Endodermal cell (in vitro differentiated cells): ENCODE results near the gene MCHR2. TPM values are rescaled to one million over a fixed set of nuclear protein-coding genes. Genes with fewer than 3 reads are reported as not detected.

Experiments used
- DNase-seq: peaks from one replicate; pipeline ENCODE4 v3.0.0-alpha.2; 2017
- H3K27ac ChIP-seq: 2 replicates; pipeline ENCODE4 v1.5.1; 2013; ENCODE audit warnings: mild to moderate bottlenecking, low read depth, low read length, moderate library complexity
- H3K27me3 ChIP-seq: 2 replicates; pipeline ENCODE4 v1.6.1; 2013; ENCODE audit warnings: mild to moderate bottlenecking, low read length, moderate library complexity; ENCODE audit not compliant: insufficient read depth, control insufficient read depth, poor library complexity, severe bottlenecking
- H3K36me3 ChIP-seq: 2 replicates; pipeline ENCODE4 v1.7.0; 2013; ENCODE audit warnings: mild to moderate bottlenecking, low read length, moderate library complexity; ENCODE audit not compliant: control insufficient read depth, insufficient read depth
- H3K4me1 ChIP-seq: one replicate; pipeline ENCODE4 v1.7.0; 2013; ENCODE audit warnings: low read length; ENCODE audit not compliant: control insufficient read depth, insufficient read depth
- H3K4me3 ChIP-seq: 2 replicates; pipeline ENCODE4 v1.5.1; 2013; ENCODE audit warnings: mild to moderate bottlenecking, low read length, moderate library complexity
- H3K9ac ChIP-seq: 2 replicates; pipeline ENCODE4 v1.6.1; 2013; ENCODE audit warnings: mild to moderate bottlenecking, low read length, moderate library complexity; ENCODE audit not compliant: poor library complexity, severe bottlenecking; ENCODE audit errors: extremely low read depth
- H3K9me3 ChIP-seq: 2 replicates; pipeline ENCODE4 v1.6.1; 2013; ENCODE audit warnings: mild to moderate bottlenecking, low read length, moderate library complexity; ENCODE audit not compliant: control insufficient read depth
- H3K27ac Mint-ChIP-seq: 2 replicates; pipeline ENCODE4 v1.8.0; 2020; ENCODE audit warnings: mixed read lengths
- H3K27me3 Mint-ChIP-seq: 2 replicates; pipeline ENCODE4 v1.8.0; 2021; ENCODE audit warnings: mild to moderate bottlenecking, mixed read lengths; ENCODE audit not compliant: insufficient read depth
- H3K36me3 Mint-ChIP-seq: 2 replicates; pipeline ENCODE4 v1.8.0; 2020; ENCODE audit warnings: low read depth, mixed read lengths
- H3K4me1 Mint-ChIP-seq: 2 replicates; pipeline ENCODE4 v1.8.0; 2020; ENCODE audit warnings: mixed read lengths
- H3K4me3 Mint-ChIP-seq: 2 replicates; pipeline ENCODE4 v1.8.0; 2020; ENCODE audit warnings: mild to moderate bottlenecking, moderate library complexity, mixed read lengths
- H3K9me3 Mint-ChIP-seq: 2 replicates; pipeline ENCODE4 v1.8.0; 2020; ENCODE audit warnings: mild to moderate bottlenecking, mixed read lengths
- CTCF ChIP-seq: fragments of 200-600 bp; sonication (generic); conservative IDR thresholded peaks from 2 replicates; pipeline ENCODE4 v1.5.0; 2021; ENCODE audit warnings: antibody characterized with exemption, mild to moderate bottlenecking
- WGBS, 2 experiments: methylation state at CpG; one replicate each; pipeline versions ENCODE4 v1.1.5 to v1.1.7; 2013; ENCODE audit warnings: missing lambda C conversion rate in 2 of 2, mixed read lengths in 1 of 2; ENCODE audit not compliant: insufficient coverage in 1 of 2, insufficient read length in 1 of 2; 5-methylcytosine and 5-hydroxymethylcytosine counted together
- total RNA-seq, 2 donors: library from RNA; stranded (reverse); fragmentation: NEBNext Ultra II Directional in 1 of 2; extraction: Animal tissue kit (Norgen Biotek cat#: 25700) in 1 of 2; gene quantifications; 2 replicates in 1 of 2; 3 replicates in 1 of 2; pipeline ENCODE4 v1.2.1, GENCODE V29; 2021

The MCHR2 gene
- total RNA-seq, 2 donors from 2014 or later: not detected

DNA sequence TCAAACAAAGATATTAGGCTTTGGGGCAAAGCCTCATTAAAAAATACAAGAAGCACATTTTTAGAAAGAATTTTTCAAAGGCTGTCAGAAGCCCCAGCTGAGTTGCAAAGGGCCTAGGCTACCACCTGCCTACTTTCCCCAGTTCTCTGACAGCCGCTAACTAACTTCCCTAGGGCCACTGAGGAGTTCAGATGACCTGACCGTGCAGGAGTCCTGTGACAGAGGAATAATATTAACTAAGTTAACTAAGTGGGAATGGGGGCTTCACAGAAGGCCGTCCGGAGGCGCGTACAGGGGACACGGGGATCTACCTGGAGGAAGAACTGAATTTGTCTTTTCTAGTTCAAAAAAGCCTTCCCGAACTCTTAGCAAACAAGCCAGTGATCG lies 884 bp downstream of the MCHR2 start:
- H3K27ac Mint-ChIP-seq: no peak overlapping the region

DNA sequence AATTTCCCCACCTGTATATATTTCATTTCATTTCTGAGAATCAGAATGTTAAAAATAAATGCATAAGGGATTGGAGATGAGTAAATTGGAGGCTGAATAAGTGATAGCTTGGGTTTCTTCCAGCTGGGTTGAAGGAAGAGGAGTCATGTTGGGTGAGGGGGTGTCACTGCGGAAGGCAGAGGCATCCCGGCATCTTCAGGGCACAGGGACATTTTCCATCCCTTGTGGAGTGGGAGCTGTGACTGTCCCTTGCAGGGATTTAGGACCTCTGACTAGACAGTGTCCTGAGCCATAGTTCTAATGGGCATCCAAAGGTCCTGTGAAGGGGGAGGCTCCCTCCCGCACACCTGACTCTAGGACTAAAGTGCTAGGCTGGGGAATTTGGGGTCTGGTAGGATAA lies 2.1 kb downstream of the MCHR2 start:
- Histone ChIP-seq H3K4me3 (no peak overlapping the region), H3K27me3 (peaks cover 47% of the 10 kb centered on the region), H3K9me3 (no peaks in the 10 kb centered on the region), H3K9ac (no peak overlapping the region), H3K4me1 (no peaks in the 10 kb centered on the region), H3K36me3 (no peaks in the 10 kb centered on the region), H3K27ac (no peak overlapping the region)
- Mint-ChIP-seq H3K27ac (no peak overlapping the region), H3K4me1 (peaks cover 6% of the 10 kb centered on the region), H3K4me3 (no peak overlapping the region), H3K9me3 (no peaks in the 10 kb centered on the region), H3K27me3 (peaks cover 57% of the 10 kb centered on the region), H3K36me3 (no peaks in the 10 kb centered on the region)
- no peak for DNase-seq
- WGBS, 2 experiments: 95% methylated on average over 3 of the region's 3 CpGs; no CpG with 5 or more reads in 1 of the 2 experiments
- no peak for TF ChIP-seq CTCF

More for the DNA sequence above, 884 bp downstream of the MCHR2 start:
- Histone ChIP-seq H3K36me3 (no peaks in the 10 kb centered on the region), H3K9me3 (no peaks in the 10 kb centered on the region), H3K4me3 (peak overlapping the region; percentile 75), H3K9ac (no peak overlapping the region), H3K4me1 (no peaks in the 10 kb centered on the region), H3K27ac (no peak overlapping the region), H3K27me3 (peaks cover 47% of the 10 kb centered on the region)
- Mint-ChIP-seq H3K4me1 (peaks cover 6% of the 10 kb centered on the region), H3K36me3 (no peaks in the 10 kb centered on the region), H3K9me3 (no peaks in the 10 kb centered on the region), H3K4me3 (peak overlapping the region; percentile 69), H3K27me3 (peaks cover 59% of the 10 kb centered on the region)
- no peak for TF ChIP-seq CTCF
- WGBS, 2 experiments: 30 to 33% methylated on average over 2 to 9 of the region's 9 CpGs
- no peak for DNase-seq

DNA sequence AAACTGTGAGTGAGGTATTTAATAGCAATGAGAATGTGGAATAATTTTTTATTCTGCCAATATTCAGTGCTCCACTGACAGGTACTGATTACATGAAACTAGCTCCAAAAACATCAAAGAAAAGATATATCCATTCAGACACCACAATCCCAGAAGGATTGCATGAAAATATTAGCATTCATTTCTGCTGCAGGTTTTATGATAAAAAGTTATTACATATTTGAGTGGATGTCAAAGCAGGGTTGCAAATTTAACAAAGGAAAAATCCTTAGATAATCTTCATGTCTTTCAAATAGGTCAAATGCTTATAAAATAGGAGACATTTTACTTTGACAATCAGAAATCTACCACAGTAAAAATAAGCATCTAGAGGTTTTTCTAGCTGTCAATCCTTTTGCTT lies 13.3 kb downstream of the MCHR2 start:
- H3K27ac Mint-ChIP-seq: no peak overlapping the region
- Histone ChIP-seq H3K27me3 (no peaks in the 10 kb centered on the region), H3K36me3 (no peaks in the 10 kb centered on the region), H3K4me1 (no peaks in the 10 kb centered on the region), H3K9me3 (no peaks in the 10 kb centered on the region), H3K27ac (no peak overlapping the region), H3K9ac (no peak overlapping the region), H3K4me3 (no peak overlapping the region)
- no peaks in the 10 kb centered on the region for H3K4me1 Mint-ChIP-seq
- no peaks in the 10 kb centered on the region for H3K36me3 Mint-ChIP-seq
- DNase-seq: no peak
- TF ChIP-seq CTCF: no peak
- H3K9me3 Mint-ChIP-seq: peaks cover 2% of the 10 kb centered on the region
- no peak overlapping the region for H3K4me3 Mint-ChIP-seq
- no peaks in the 10 kb centered on the region for H3K27me3 Mint-ChIP-seq
